ENCODE data around the gene CDK5. TPM values are rescaled to one million over a fixed set of nuclear protein-coding genes. Genes with fewer than 3 reads are reported as not detected.

CDK5 gene
- total RNA-seq, 2 donors from 2014 or later = 2.3 to 6.3 TPM

DNA sequence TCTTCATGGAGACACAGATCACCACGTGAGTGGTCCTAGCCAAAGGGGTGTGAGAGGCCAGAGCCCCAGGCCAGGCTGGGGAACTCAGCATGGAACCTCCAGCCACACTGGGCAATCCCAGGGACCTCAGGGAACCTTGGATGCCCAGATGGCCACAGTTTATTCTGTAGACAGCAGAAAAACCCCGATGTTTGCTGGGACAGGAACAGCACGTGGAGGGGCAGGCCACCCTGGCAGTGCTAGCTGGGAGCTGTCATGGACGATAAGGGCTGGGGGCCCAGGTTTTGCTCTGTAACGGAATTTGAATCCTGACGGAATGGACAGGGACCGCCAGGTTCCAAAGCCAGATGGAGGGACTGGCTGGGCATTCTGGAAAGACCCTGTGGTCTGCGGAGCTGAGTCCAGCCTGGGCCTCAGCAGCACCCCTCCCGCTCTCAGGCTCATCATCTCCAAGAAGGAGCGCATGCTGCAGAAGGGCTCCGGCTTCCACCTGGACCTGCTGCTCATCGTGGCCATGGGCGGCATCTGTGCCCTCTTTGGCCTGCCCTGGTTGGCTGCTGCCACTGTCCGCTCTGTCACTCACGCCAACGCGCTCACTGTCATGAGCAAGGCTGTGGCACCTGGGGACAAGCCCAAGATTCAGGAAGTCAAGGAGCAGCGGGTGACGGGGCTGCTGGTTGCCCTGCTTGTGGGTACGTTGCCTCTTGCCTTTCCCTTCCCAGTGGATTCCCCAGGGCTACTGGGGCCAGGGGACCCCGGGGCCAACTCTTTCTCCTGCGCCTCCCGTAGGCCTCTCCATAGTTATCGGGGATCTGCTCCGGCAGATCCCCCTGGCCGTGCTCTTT is 17.3 kb upstream of the CDK5 start:
- DNase-seq = no peak
- intact Hi-C loops (cut with DNase I) = no loop called here

DNA sequence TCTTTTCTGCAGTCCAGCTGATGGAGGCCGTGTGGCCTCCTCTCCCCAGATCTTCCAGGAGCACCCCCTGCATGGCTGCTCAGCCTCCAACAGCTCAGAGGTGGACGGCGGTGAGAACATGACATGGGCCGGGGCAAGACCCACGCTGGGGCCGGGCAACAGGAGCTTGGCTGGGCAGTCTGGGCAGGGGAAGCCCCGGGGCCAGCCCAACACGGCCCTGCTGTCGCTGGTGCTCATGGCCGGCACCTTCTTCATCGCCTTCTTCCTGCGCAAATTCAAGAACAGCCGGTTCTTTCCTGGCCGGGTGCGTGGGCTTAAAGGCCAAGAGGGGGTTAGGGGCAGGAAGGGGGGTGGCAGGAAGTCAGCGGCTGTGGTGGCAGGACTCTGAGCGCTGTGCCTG is 16.3 kb upstream of the CDK5 start:
- no peak for DNase-seq
- Histone ChIP-seq H3K27ac (no peak overlapping the region), H3K4me1 (peaks cover 19% of the 10 kb centered on the region), H3K27me3 (no peaks in the 10 kb centered on the region), H3K9me3 (no peaks in the 10 kb centered on the region), H3K4me3 (no peak overlapping the region), H3K36me3 (replicated peaks in 1 of 2; ENCODE audit: insufficient read depth in 1 of 2, low read depth in 2 of 2) (peaks cover 37 to 44% of the 10 kb centered on the region in 2 donors)
- intact Hi-C loops (cut with DNase I) = no loop called here
- no peak for TF ChIP-seq POLR2A (IDR thresholded peaks at IDR 0.05)
- TF ChIP-seq, protein P1, sequence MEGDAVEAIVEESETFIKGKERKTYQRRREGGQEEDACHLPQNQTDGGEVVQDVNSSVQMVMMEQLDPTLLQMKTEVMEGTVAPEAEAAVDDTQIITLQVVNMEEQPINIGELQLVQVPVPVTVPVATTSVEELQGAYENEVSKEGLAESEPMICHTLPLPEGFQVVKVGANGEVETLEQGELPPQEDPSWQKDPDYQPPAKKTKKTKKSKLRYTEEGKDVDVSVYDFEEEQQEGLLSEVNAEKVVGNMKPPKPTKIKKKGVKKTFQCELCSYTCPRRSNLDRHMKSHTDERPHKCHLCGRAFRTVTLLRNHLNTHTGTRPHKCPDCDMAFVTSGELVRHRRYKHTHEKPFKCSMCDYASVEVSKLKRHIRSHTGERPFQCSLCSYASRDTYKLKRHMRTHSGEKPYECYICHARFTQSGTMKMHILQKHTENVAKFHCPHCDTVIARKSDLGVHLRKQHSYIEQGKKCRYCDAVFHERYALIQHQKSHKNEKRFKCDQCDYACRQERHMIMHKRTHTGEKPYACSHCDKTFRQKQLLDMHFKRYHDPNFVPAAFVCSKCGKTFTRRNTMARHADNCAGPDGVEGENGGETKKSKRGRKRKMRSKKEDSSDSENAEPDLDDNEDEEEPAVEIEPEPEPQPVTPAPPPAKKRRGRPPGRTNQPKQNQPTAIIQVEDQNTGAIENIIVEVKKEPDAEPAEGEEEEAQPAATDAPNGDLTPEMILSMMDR (IDR thresholded peaks at IDR 0.05) = no peak
- no peak for ATAC-seq
- WGBS, 2 donors = 89 to 100% methylated on average over 1 to 16 of the region's 17 CpGs

More for the DNA sequence above, 17.3 kb upstream of the CDK5 start:
- TF ChIP-seq POLR2A (IDR thresholded peaks at IDR 0.05) = no peak
- TF ChIP-seq, protein P1 (IDR thresholded peaks at IDR 0.05) = no peak
- H3K36me3 ChIP-seq (replicated peaks in 1 of 2; ENCODE audit: insufficient read depth in 1 of 2, low read depth in 2 of 2) = peaks cover 27 to 37% of the 10 kb centered on the region in 2 donors
- no peaks in the 10 kb centered on the region for H3K9me3 ChIP-seq
- H3K27ac ChIP-seq = no peak overlapping the region
- no peak for ATAC-seq
- no peak overlapping the region for H3K4me3 ChIP-seq
- no peaks in the 10 kb centered on the region for H3K27me3 ChIP-seq
- H3K4me1 ChIP-seq = peaks cover 29% of the 10 kb centered on the region
- 89 to 93% methylated on average over 12 to 26 of the region's 26 CpGs for WGBS, 2 donors

DNA sequence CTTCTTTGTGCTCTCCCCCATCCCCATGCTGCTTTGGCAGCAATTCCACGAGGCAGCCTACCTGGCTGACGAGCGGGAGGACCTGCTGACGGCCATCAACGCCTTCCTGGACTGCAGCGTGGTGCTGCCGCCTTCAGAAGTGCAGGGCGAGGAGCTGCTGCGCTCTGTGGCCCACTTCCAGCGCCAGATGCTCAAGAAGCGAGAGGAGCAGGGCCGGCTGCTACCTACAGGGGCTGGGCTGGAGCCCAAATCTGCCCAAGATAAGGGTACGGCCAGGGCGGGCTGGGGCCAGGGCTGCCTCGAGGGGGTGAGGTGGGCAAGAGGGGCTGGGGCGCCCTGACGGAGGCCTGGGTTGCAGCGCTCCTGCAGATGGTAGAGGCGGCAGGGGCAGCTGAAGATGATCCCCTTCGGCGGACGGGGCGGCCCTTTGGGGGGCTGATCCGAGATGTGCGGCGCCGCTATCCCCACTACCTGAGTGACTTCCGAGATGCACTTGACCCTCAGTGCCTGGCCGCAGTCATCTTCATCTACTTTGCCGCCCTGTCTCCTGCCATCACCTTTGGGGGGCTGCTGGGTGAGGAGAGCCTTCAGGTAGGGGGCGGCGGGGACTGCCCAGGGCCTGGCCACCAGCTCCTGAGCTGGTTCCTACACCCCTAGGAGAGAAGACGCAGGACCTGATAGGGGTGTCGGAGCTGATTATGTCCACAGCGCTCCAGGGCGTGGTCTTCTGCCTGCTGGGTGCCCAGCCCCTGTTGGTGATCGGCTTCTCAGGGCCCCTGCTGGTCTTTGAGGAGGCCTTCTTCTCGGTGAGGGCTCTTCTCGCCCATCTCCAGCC is 13.6 kb upstream of the CDK5 start:
- Histone ChIP-seq H3K27me3 (no peaks in the 10 kb centered on the region), H3K4me1 (no peaks in the 10 kb centered on the region), H3K27ac (no peak overlapping the region), H3K4me3 (no peak overlapping the region), H3K36me3 (replicated peaks in 1 of 2; ENCODE audit: insufficient read depth in 1 of 2, low read depth in 2 of 2) (peaks cover 37 to 56% of the 10 kb centered on the region in 2 donors), H3K9me3 (no peaks in the 10 kb centered on the region)
- intact Hi-C loops (cut with DNase I) = no loop called here
- no peak for ATAC-seq
- DNase-seq = no peak
- 92 to 93% methylated on average over 22 to 25 of the region's 39 CpGs for WGBS, 2 donors
- no peak for TF ChIP-seq POLR2A (IDR thresholded peaks at IDR 0.05)
- TF ChIP-seq, protein P1 (IDR thresholded peaks at IDR 0.05) = no peak

DNA sequence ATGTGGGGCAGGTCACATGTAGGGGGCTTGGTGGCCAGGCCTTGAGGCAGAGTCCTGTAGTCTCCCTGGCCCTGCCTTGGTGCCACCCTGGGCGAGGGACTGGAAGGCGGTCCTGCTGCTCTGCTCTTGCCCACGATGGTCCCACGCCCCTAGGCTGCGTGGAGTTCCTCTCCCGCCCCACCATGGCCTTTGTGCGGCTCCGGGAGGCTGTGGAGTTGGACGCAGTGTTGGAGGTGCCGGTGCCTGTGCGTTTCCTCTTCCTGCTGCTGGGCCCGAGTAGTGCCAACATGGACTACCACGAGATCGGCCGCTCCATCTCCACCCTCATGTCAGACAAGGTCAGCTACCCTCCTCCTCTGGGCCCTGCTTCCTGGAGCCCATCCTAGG is 12.9 kb upstream of the CDK5 start:
- TF ChIP-seq, protein P1 (IDR thresholded peaks at IDR 0.05) = no peak
- no peak for TF ChIP-seq POLR2A (IDR thresholded peaks at IDR 0.05)
- no peak for DNase-seq
- Histone ChIP-seq H3K4me1 (peaks cover under 1% of the 10 kb centered on the region), H3K36me3 (replicated peaks in 1 of 2; ENCODE audit: insufficient read depth in 1 of 2, low read depth in 2 of 2) (peaks cover 32 to 56% of the 10 kb centered on the region in 2 donors), H3K9me3 (no peaks in the 10 kb centered on the region), H3K27ac (no peak overlapping the region), H3K27me3 (no peaks in the 10 kb centered on the region), H3K4me3 (no peak overlapping the region)
- no peak for ATAC-seq
- intact Hi-C loops (cut with DNase I) = no loop called here
- 87 to 94% methylated on average over 5 to 15 of the region's 15 CpGs for WGBS, 2 donors

Measured in body of pancreas (tissue), 4 donors.